ENCODE results near the gene ROR2.

DNA sequence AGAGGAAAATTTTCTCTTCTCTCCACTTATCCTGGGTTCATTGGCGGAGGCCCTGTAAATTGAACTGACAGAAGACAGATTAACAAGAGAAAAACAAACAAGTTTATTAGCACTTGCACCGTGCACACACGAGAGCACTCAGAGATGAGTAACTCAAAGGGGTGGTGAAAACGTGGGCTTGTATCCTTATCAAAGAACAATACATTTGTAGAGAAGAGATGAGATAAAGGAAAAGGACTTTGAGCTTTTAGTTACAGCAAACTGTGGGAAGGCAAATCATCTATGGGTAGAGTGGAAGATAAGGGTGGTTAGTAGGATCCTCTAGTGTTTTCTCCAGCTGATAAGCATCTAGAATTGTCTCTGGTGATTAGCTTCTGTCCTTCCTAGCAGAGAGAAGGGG is 44.4 kb upstream of the ROR2 start:
- TF ChIP-seq, protein P1, sequence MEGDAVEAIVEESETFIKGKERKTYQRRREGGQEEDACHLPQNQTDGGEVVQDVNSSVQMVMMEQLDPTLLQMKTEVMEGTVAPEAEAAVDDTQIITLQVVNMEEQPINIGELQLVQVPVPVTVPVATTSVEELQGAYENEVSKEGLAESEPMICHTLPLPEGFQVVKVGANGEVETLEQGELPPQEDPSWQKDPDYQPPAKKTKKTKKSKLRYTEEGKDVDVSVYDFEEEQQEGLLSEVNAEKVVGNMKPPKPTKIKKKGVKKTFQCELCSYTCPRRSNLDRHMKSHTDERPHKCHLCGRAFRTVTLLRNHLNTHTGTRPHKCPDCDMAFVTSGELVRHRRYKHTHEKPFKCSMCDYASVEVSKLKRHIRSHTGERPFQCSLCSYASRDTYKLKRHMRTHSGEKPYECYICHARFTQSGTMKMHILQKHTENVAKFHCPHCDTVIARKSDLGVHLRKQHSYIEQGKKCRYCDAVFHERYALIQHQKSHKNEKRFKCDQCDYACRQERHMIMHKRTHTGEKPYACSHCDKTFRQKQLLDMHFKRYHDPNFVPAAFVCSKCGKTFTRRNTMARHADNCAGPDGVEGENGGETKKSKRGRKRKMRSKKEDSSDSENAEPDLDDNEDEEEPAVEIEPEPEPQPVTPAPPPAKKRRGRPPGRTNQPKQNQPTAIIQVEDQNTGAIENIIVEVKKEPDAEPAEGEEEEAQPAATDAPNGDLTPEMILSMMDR (conservative IDR thresholded peaks at IDR 0.05 in 1 of 2, IDR thresholded peaks at IDR 0.05 in 1 of 2; ENCODE audit: extremely low read depth in 1 of 2, insufficient read depth in 1 of 2, low read depth in 1 of 2, low read length in 2 of 2): no peak
- no peak for TF ChIP-seq EZH2 (IDR thresholded peaks at IDR 0.05; ENCODE audit: borderline replicate concordance, low read length)

All from mammary epithelial cell (primary cell).